Bronchial epithelial cell (primary cell): Measurements from ENCODE around the gene EPB41L4B. TPM values are rescaled to one million over a fixed set of nuclear protein-coding genes. Genes with fewer than 3 reads are reported as not detected.
A peak's percentile ranks its signal among the peaks of the same experiment; 100 is the strongest.

Source experiments
- DNase-seq: peaks from one replicate; pipeline ENCODE4 v3.0.0-alpha.2; 2010; ENCODE audit warnings: low read depth
- FAIRE-seq: peaks from 2 replicates; lab custom pipeline; 2011; peaks lifted over from hg19 to GRCh38; lab: Jason Lieb, UNC
- H3K27me3 ChIP-seq: 2 replicates; pipeline ENCODE4 v1.5.1; 2011; ENCODE audit warnings: low read length; ENCODE audit not compliant: control insufficient read depth, insufficient read depth
- H3K36me3 ChIP-seq: 2 replicates; pipeline ENCODE4 v1.5.1; 2011; ENCODE audit warnings: low read length; ENCODE audit not compliant: control insufficient read depth, insufficient read depth
- H3K4me3 ChIP-seq: 2 replicates; pipeline ENCODE4 v1.5.1; 2011; ENCODE audit warnings: mild to moderate bottlenecking, low read depth, low read length, control low read depth
- total RNA-seq: library from RNA; depleted of rRNA; stranded (reverse); fragments of >200 nt; gene quantifications from 2 replicates; pipeline ENCODE4 v1.2.1, GENCODE V29; 2014
- TF ChIP-seq, protein P1 (sequence below): IDR thresholded peaks from 2 replicates; pipeline ENCODE4 v1.5.1; 2011; ENCODE audit warnings: mild to moderate bottlenecking, moderate library complexity, low read length, control low read depth, inconsistent platforms; ENCODE audit not compliant: insufficient read depth, severe bottlenecking

EPB41L4B gene
- total RNA-seq, 1 donor from 2014 or later: 30.3 TPM

DNA sequence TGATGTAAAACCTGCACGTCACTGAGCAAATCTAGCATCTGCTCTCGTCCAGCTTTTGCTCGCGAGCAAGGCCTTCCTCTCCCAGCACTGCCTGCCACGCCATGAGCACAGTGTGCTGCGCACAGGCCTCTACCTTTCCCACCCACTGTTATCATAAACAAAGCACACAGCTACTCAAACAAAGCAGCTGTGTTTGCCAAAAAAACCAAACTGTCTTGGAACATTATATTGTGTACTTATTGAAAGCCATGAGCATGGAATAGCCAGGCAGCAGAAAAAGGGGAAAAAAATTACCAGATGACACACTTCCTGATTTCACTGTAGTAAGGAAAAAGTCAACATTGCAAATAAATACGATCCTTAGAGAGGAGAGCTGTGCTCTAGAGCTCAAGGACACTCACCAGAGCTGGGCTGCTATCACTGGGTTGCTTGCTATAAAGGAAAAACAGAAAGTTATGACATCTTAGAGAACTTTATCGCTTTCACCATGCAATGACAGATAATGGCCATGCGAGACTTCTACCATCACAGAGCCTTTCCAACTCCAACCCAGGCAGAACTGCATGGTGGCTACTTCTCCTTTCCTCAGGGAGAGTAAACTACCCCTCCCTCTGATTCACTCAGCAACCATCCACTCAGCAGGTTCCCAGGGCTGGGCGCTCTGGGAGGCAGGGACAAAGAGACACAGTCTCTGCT, 69.6 kb downstream of the EPB41L4B start:
- DNase-seq: peak; percentile 89
- H3K4me3 ChIP-seq: no peak overlapping the region
- no peaks in the 10 kb centered on the region for H3K27me3 ChIP-seq
- peak; percentile 87 for FAIRE-seq
- H3K36me3 ChIP-seq: peaks cover 5% of the 10 kb centered on the region
- TF ChIP-seq, protein P1, sequence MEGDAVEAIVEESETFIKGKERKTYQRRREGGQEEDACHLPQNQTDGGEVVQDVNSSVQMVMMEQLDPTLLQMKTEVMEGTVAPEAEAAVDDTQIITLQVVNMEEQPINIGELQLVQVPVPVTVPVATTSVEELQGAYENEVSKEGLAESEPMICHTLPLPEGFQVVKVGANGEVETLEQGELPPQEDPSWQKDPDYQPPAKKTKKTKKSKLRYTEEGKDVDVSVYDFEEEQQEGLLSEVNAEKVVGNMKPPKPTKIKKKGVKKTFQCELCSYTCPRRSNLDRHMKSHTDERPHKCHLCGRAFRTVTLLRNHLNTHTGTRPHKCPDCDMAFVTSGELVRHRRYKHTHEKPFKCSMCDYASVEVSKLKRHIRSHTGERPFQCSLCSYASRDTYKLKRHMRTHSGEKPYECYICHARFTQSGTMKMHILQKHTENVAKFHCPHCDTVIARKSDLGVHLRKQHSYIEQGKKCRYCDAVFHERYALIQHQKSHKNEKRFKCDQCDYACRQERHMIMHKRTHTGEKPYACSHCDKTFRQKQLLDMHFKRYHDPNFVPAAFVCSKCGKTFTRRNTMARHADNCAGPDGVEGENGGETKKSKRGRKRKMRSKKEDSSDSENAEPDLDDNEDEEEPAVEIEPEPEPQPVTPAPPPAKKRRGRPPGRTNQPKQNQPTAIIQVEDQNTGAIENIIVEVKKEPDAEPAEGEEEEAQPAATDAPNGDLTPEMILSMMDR: no peak

DNA sequence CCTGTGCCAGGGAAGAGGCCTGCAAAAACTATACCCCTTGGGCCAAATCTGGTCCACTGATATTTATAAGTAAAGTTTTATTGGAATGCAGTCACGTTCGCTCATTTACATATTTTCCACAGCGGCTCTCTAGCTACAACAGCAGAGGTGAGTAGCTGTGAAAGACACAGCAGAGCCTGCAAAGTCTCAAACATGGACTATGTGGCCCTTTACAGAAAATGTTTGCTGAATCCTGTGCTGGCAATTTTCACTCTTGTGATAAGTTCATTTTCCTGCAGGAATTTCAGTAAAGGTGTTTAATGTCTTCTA, 70.1 kb downstream of the EPB41L4B start:
- Histone ChIP-seq H3K36me3 (peaks cover 5% of the 10 kb centered on the region), H3K27me3 (no peaks in the 10 kb centered on the region), H3K4me3 (no peak overlapping the region)
- TF ChIP-seq, protein P1: no peak
- FAIRE-seq (no peak), DNase-seq (no peak)

DNA sequence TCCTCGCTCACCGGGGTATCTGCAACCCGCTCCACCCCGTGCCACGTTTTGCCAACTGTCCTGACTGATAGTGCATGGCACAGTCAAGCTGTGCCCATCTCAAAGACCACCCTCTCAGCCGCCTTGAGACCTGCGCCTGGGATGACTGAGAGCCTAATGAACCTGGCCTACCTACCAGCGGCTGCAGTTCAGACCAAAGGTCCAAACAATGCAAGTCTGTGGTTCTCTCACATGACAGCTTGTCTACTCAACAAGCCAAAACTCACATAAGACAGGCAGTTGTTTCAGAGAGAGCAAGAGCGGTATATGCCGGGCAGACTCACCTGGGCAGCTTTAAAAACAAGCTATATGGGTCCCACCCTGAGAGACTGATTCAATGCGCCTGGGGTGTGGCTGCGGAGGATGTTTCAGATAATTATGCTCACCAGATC, 70.5 kb downstream of the EPB41L4B start:
- Histone ChIP-seq H3K36me3 (peaks cover 2% of the 10 kb centered on the region), H3K27me3 (no peaks in the 10 kb centered on the region), H3K4me3 (no peak overlapping the region)
- no peak for FAIRE-seq
- TF ChIP-seq, protein P1: no peak
- DNase-seq: no peak

DNA sequence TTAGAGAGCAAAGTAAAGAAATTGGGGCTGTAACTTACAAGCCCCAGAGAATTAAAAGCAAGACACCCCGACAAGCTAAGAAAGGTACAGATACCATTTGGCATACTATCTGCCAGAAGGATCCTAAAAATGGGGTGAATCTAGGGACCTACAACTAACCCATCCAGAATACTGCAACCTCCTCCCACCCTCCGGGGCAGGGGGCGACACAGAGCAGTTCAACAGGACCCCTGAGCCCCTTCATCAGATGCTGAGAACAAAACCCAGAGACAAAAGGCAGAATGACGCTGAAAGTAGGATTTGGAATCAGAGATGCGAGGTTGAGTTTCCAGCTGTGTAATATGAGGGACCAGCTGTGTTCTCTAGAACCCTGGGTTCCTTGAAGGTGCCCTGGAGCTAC, 71.2 kb downstream of the EPB41L4B start:
- H3K27me3 ChIP-seq: no peaks in the 10 kb centered on the region
- H3K4me3 ChIP-seq: no peak overlapping the region
- FAIRE-seq: no peak
- TF ChIP-seq, protein P1: no peak
- peaks cover 2% of the 10 kb centered on the region for H3K36me3 ChIP-seq
- no peak for DNase-seq

DNA sequence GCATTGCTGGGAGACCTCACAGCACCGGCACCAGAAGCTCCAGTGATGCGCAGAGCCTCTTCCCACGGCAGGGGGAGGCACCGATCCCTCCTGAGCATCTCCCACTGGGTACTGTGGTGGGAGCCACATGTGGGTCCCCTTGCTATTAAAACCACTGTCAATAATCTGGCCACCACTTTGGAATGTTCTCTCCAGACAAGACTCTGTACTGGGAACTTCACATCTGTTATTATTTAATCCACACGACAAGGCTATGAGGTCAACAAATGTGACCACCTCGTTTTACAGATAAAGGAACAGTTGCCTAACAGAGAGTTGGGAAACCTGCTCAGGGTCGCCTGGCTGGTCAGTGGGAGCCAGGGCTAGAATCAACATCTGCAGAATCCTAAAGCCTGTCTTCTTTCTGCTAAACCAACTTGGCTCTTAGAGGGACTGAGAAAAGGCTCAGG, 72.7 kb downstream of the EPB41L4B start:
- Histone ChIP-seq H3K36me3 (peaks cover 4% of the 10 kb centered on the region), H3K4me3 (no peak overlapping the region), H3K27me3 (no peaks in the 10 kb centered on the region)
- FAIRE-seq: no peak
- no peak for DNase-seq
- TF ChIP-seq, protein P1: no peak

DNA sequence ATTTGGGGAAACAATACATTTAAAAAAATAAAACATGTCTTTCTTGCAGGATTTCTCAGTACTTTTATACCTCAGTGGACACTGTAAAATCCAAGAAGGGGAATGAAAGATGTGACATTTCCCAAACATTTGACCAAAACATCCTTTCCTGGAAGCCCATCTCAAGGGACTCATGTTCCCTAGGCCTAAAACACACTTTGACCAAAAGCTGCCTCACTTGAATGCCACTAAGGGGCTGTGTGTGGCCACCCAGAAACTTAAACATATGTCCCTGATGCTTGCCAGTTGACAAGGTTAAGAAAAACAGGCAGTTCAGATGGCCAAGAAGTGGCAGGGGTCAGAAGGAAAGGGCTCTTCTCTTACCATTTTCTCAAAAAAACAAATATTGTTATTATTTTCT, 73.6 kb downstream of the EPB41L4B start:
- TF ChIP-seq, protein P1: no peak
- Histone ChIP-seq H3K4me3 (no peak overlapping the region), H3K36me3 (peaks cover 4% of the 10 kb centered on the region), H3K27me3 (no peaks in the 10 kb centered on the region)
- FAIRE-seq: no peak
- no peak for DNase-seq
